Thoracic aorta (tissue), 2 donors: Measurements from ENCODE around the gene SEZ6L. TPM values are rescaled to one million over a fixed set of nuclear protein-coding genes. Genes with fewer than 3 reads are reported as not detected.

Experiments used
- ATAC-seq: fragments of 150-250 bp; one replicate; pipeline ENCODE4 v1.8.0; 2017; ENCODE audit warnings: low read depth; ENCODE audit not compliant: insufficient number of reproducible peaks, low FRiP score
- DNase-seq: peaks from one replicate; pipeline ENCODE4 v3.0.0-alpha.2; 2020; ENCODE audit warnings: low spot score
- H3K27ac ChIP-seq, 2 donors: fragments of 200-600 bp; sonication (generic); 1 replicate in 1 of 2; 2 replicates in 1 of 2; pipeline ENCODE4 v1.5.1; 2016; ENCODE audit warnings: mild to moderate bottlenecking in 2 of 2, moderate library complexity in 2 of 2
- H3K27me3 ChIP-seq: fragments of 200-600 bp; sonication (generic); replicated peaks from 2 replicates; pipeline ENCODE4 v1.6.0; 2016; ENCODE audit warnings: mild to moderate bottlenecking; ENCODE audit not compliant: insufficient read depth
- H3K36me3 ChIP-seq: fragments of 200-600 bp; sonication (generic); one replicate; pipeline ENCODE4 v1.5.1; 2016
- H3K4me1 ChIP-seq, 2 donors: fragments of 200-600 bp; sonication (generic); 1 replicate in 1 of 2; 2 replicates in 1 of 2; pipeline versions ENCODE4 v1.5.1 to v1.6.0; 2016; ENCODE audit warnings: low read depth in 2 of 2, mild to moderate bottlenecking in 1 of 2; ENCODE audit not compliant: control insufficient read depth in 1 of 2
- H3K4me3 ChIP-seq: fragments of 200-600 bp; sonication (generic); 2 replicates; pipeline ENCODE4 v1.5.1; 2016; ENCODE audit warnings: mild to moderate bottlenecking
- H3K9me3 ChIP-seq: fragments of 200-600 bp; sonication (generic); 2 replicates; pipeline ENCODE4 v1.5.1; 2016
- total RNA-seq, 2 donors: library from RNA; depleted of rRNA; stranded (reverse); fragments of >200 nt; gene quantifications; one replicate each; pipeline versions ENCODE4 v1.1.0 to v1.2.3, GENCODE V29; 2016
- TF ChIP-seq, protein P1 (sequence below): fragments of 200-600 bp; sonication (generic); IDR thresholded peaks from one replicate; pipeline ENCODE4 v1.5.1; 2019; ENCODE audit warnings: antibody characterized with exemption

The SEZ6L gene
- total RNA-seq, 2 donors from 2014 or later = 0.21 TPM; not detected in 1

DNA sequence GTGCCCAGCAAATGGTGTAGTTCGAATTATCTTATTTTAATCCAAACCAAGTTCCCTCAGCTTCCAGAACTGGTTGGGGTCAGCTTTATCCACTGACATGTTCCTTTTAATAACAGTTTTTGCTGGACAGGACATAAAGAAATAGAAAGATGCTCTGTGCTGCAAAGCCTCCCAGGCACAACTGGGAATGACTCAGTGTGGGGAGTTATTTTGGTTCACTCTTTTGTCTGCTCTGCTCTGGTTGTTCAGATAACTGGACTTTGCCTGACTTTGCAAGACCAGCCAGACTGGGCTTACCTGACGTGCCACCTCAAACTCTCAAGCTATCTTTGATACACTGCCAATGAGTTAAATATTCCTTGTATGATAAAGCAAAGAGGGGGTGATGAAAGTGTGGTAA is 25.6 kb downstream of the SEZ6L start:
- Histone ChIP-seq H3K9me3 (no peaks in the 10 kb centered on the region), H3K27me3 (no peaks in the 10 kb centered on the region), H3K27ac (no peak overlapping the region), H3K4me3 (no peak overlapping the region), H3K4me1 (no peaks in the 10 kb centered on the region), H3K36me3 (no peaks in the 10 kb centered on the region)
- ATAC-seq = no peak
- TF ChIP-seq, protein P1, sequence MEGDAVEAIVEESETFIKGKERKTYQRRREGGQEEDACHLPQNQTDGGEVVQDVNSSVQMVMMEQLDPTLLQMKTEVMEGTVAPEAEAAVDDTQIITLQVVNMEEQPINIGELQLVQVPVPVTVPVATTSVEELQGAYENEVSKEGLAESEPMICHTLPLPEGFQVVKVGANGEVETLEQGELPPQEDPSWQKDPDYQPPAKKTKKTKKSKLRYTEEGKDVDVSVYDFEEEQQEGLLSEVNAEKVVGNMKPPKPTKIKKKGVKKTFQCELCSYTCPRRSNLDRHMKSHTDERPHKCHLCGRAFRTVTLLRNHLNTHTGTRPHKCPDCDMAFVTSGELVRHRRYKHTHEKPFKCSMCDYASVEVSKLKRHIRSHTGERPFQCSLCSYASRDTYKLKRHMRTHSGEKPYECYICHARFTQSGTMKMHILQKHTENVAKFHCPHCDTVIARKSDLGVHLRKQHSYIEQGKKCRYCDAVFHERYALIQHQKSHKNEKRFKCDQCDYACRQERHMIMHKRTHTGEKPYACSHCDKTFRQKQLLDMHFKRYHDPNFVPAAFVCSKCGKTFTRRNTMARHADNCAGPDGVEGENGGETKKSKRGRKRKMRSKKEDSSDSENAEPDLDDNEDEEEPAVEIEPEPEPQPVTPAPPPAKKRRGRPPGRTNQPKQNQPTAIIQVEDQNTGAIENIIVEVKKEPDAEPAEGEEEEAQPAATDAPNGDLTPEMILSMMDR = no peak
- no peak for DNase-seq

GRCh38 chr22:26196657-26197056 is 27.4 kb downstream of the SEZ6L start:
- Histone ChIP-seq H3K4me3 (no peak overlapping the region), H3K27me3 (no peaks in the 10 kb centered on the region), H3K27ac (no peak overlapping the region), H3K36me3 (no peaks in the 10 kb centered on the region), H3K9me3 (no peaks in the 10 kb centered on the region), H3K4me1 (no peaks in the 10 kb centered on the region)
- DNase-seq (no peak), ATAC-seq (no peak)
- TF ChIP-seq, protein P1 = no peak

- no peaks in the 10 kb centered on the region for H3K4me1 ChIP-seq
These were observed 28.2 kb downstream of the SEZ6L start for GRCh38 chr22:26197425-26197824.

DNA sequence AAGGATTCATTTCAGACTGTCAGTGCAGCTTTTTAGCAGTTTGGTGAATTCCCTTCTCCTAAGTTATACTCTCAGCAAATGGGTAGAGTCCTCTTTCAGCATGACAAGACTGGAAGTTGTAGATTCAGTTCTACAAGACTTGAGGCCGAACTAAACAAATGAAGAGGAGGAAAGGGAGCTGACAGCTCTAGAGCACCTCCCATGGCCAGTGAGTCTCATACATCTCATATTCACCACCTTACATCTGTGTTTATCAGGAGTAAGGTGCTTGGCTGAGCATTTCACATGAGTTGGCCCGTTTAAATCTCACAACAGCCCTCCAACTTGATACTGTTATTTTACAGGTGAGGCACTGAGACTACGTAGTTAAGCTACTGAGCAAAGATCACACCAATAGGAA is 30.4 kb downstream of the SEZ6L start:
- no peak for ATAC-seq
- no peaks in the 10 kb centered on the region for H3K27me3 ChIP-seq
- DNase-seq = no peak

More at GRCh38 chr22:26197425-26197824, 28.2 kb downstream of the SEZ6L start:
- TF ChIP-seq, protein P1 = no peak
- H3K4me3 ChIP-seq = no peak overlapping the region
- no peaks in the 10 kb centered on the region for H3K36me3 ChIP-seq
- H3K9me3 ChIP-seq = no peaks in the 10 kb centered on the region
- no peak overlapping the region for H3K27ac ChIP-seq
- no peaks in the 10 kb centered on the region for H3K27me3 ChIP-seq
- ATAC-seq (no peak), DNase-seq (no peak)

DNA sequence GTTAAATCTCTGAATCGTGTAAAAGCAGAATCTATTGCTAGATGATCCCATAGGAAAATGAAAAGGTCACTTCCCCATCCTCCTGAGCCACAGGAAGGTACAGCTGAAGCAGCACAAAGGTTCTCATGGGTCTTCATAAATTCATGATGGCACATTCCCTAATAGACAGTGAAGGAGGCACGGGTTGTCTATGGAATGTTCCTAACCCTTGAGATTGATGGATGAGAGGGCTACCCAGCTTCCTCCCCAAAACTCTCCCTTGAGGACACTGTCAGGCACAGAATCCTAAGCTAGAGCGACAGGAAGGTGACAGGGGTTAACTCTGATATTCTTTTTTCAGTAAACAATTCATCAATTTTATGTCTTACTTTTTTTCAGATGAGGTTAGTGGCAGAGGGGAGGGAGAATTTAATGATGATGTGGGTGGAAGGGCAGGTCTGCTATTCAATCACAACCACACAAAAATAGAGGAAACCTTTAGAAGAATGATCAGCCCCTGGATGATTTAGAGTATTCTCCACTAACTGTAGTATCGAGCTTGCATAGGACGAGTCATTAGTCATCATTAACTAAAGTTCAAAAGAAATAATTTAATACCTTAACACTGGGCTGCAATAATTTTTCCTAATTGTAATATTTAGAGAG is 33.1 kb downstream of the SEZ6L start:
- Histone ChIP-seq H3K9me3 (no peaks in the 10 kb centered on the region), H3K4me3 (no peak overlapping the region), H3K27ac (no peak overlapping the region), H3K36me3 (no peaks in the 10 kb centered on the region), H3K27me3 (no peaks in the 10 kb centered on the region), H3K4me1 (no peaks in the 10 kb centered on the region)
- ATAC-seq (no peak), DNase-seq (no peak)
- TF ChIP-seq, protein P1 = no peak

More for the DNA sequence above, 30.4 kb downstream of the SEZ6L start:
- H3K4me1 ChIP-seq = no peaks in the 10 kb centered on the region
- no peak overlapping the region for H3K27ac ChIP-seq
- TF ChIP-seq, protein P1 = no peak
- H3K4me3 ChIP-seq = no peak overlapping the region
- H3K36me3 ChIP-seq = no peaks in the 10 kb centered on the region
- H3K9me3 ChIP-seq = no peaks in the 10 kb centered on the region
